IMR-90 (cell line): ENCODE data around the gene ATRN. TPM values are rescaled to one million over a fixed set of nuclear protein-coding genes. Genes with fewer than 3 reads are reported as not detected.

Experiments
- ATAC-seq: fragments of 200-7000 bp; cut with Tn5 transposase; 2 replicates; pipeline ENCODE4 v1.9.1; 2020; ENCODE audit warnings: low read depth, mild to moderate bottlenecking, moderate library complexity
- BruUV-seq: library from RNA; stranded (reverse); fragments of 400-500 nt; replicated peaks from 2 replicates; lab custom pipeline; 2021; lab: Mats Ljungman, UMichigan
- CTCF ChIA-PET: fragments of 300-600 bp; formaldehyde crosslinking; extraction: SDS; loops from one replicate; lab custom pipeline; 2021; ENCODE audit warnings: antibody characterized with exemption; lab: Yijun Ruan, JAX
- POLR2A ChIA-PET: fragments of 300-600 bp; sonication (Branson Sonifier 250); formaldehyde crosslinking; loops from one replicate; lab custom pipeline; 2022; ENCODE audit warnings: antibody characterized with exemption; ENCODE audit not compliant: unreplicated experiment; lab: Charles Lee
- DNase-seq: peaks from one replicate; pipeline ENCODE4 v3.0.0; 2013
- H2AFZ ChIP-seq: replicated peaks from 2 replicates; pipeline ENCODE3; 2013; ENCODE audit warnings: low read length, mild to moderate bottlenecking; ENCODE audit not compliant: poor library complexity
- H2AK5ac ChIP-seq: 2 replicates; pipeline ENCODE4 v1.6.1; 2013; ENCODE audit warnings: low read depth, low read length, inconsistent platforms
- H2AK9ac ChIP-seq: replicated peaks from 2 replicates; pipeline ENCODE3; 2013; ENCODE audit warnings: mild to moderate bottlenecking, low read depth, low read length, moderate library complexity; ENCODE audit not compliant: poor library complexity
- H2BK120ac ChIP-seq: 2 replicates; pipeline ENCODE4 v1.6.1; 2013; ENCODE audit warnings: low read depth, low read length, inconsistent platforms
- H2BK15ac ChIP-seq: 3 replicates; pipeline ENCODE4 v1.6.1; 2013; ENCODE audit warnings: low read depth, low read length, inconsistent platforms
- H2BK20ac ChIP-seq: 2 replicates; pipeline ENCODE4 v1.6.1; 2013; ENCODE audit warnings: low read depth, mild to moderate bottlenecking, inconsistent platforms, low read length, moderate library complexity
- H2BK5ac ChIP-seq: 2 replicates; pipeline ENCODE4 v1.6.1; 2013; ENCODE audit warnings: mild to moderate bottlenecking, low read depth, low read length, inconsistent platforms; ENCODE audit not compliant: poor library complexity, severe bottlenecking
- H3K14ac ChIP-seq: replicated peaks from 2 replicates; pipeline ENCODE4 v1.6.1; 2013; ENCODE audit warnings: low read depth, low read length, inconsistent platforms
- H3K18ac ChIP-seq: 2 replicates; pipeline ENCODE4 v1.6.1; 2013; ENCODE audit warnings: low read depth, low read length, control low read depth
- H3K23ac ChIP-seq: 2 replicates; pipeline ENCODE4 v1.6.1; 2013; ENCODE audit warnings: low read depth, low read length, inconsistent platforms
- H3K27ac ChIP-seq: 2 replicates; pipeline ENCODE4 v1.5.1; 2013; ENCODE audit warnings: mild to moderate bottlenecking, control low read depth, low read length; ENCODE audit not compliant: insufficient read depth
- H3K27me3 ChIP-seq: 2 replicates; pipeline ENCODE4 v1.6.1; 2013; ENCODE audit warnings: low read length; ENCODE audit not compliant: control insufficient read depth, insufficient read depth
- H3K36me3 ChIP-seq: 2 replicates; pipeline ENCODE4 v1.6.1; 2013; ENCODE audit warnings: low read length, mixed read lengths; ENCODE audit not compliant: control insufficient read depth, insufficient read depth
- H3K4ac ChIP-seq: 2 replicates; pipeline ENCODE4 v1.6.1; 2013; ENCODE audit warnings: low read depth, low read length, inconsistent platforms
- H3K4me1 ChIP-seq: 2 replicates; pipeline ENCODE4 v1.6.1; 2013; ENCODE audit warnings: low read length, mixed read lengths; ENCODE audit not compliant: control insufficient read depth, insufficient read depth
- H3K4me2 ChIP-seq: 2 replicates; pipeline ENCODE4 v1.6.1; 2013; ENCODE audit warnings: low read depth, mild to moderate bottlenecking, control low read depth, low read length, moderate library complexity
- H3K4me3 ChIP-seq: 2 replicates; pipeline ENCODE4 v1.5.1; 2013; ENCODE audit warnings: low read depth, mild to moderate bottlenecking, control low read depth, low read length, moderate library complexity; ENCODE audit not compliant: insufficient read depth
- H3K56ac ChIP-seq: 2 replicates; pipeline ENCODE4 v1.6.1; 2013; ENCODE audit warnings: low read length, inconsistent platforms; ENCODE audit not compliant: insufficient read depth; ENCODE audit errors: extremely low read depth
- H3K79me1 ChIP-seq, 2 experiments: 2 replicates each; pipeline ENCODE4 v1.6.1; 2013; ENCODE audit warnings: low read length in 2 of 2, inconsistent platforms in 1 of 2, low read depth in 1 of 2
- H3K9ac ChIP-seq: 2 replicates; pipeline ENCODE4 v1.6.1; 2013; ENCODE audit warnings: low read depth, low read length, control low read depth
- H3K9me1 ChIP-seq: 2 replicates; pipeline ENCODE4 v1.6.1; 2013; ENCODE audit warnings: low read length, inconsistent platforms; ENCODE audit not compliant: insufficient read depth
- H3K9me3 ChIP-seq: 2 replicates; pipeline ENCODE4 v1.6.1; 2013; ENCODE audit warnings: low read length; ENCODE audit not compliant: control insufficient read depth, insufficient read depth
- H4K20me1 ChIP-seq: 2 replicates; pipeline ENCODE4 v1.6.1; 2013; ENCODE audit warnings: low read length, inconsistent platforms; ENCODE audit not compliant: insufficient read depth
- H4K5ac ChIP-seq: 2 replicates; pipeline ENCODE4 v1.6.1; 2013; ENCODE audit warnings: mild to moderate bottlenecking, low read depth, low read length, control low read depth
- H4K8ac ChIP-seq, 2 experiments: 2 replicates each; pipeline ENCODE4 v1.6.1; 2013; ENCODE audit warnings: low read depth in 2 of 2, low read length in 2 of 2, control low read depth in 1 of 2, inconsistent platforms in 1 of 2
- H4K91ac ChIP-seq: 2 replicates; pipeline ENCODE4 v1.6.1; 2013; ENCODE audit warnings: low read depth, low read length, inconsistent platforms; ENCODE audit not compliant: insufficient read depth
- CHD1 ChIP-seq: IDR thresholded peaks from 2 replicates; pipeline ENCODE4 v1.6.1; 2012; ENCODE audit warnings: low read depth, low read length, improper control_type of control experiment
- FOS ChIP-seq: fragments of 150-350 bp; IDR thresholded peaks from 2 replicates; pipeline ENCODE4 v1.6.1; 2016; ENCODE audit warnings: low read depth, low read length
- MAZ ChIP-seq: IDR thresholded peaks from 2 replicates; pipeline ENCODE4 v1.6.1; 2012; ENCODE audit warnings: low read depth, mild to moderate bottlenecking, low read length, improper control_type of control experiment, moderate library complexity, borderline replicate concordance
- MXI1 ChIP-seq: IDR thresholded peaks from 2 replicates; pipeline ENCODE4 v1.6.1; 2012; ENCODE audit warnings: low read depth, mild to moderate bottlenecking, low read length, moderate library complexity, borderline replicate concordance
- NFE2L2 ChIP-seq: fragments of 150-350 bp; IDR thresholded peaks from 2 replicates; pipeline ENCODE4 v1.6.1; 2016; ENCODE audit warnings: low read depth, mild to moderate bottlenecking, low read length
- POLR2A ChIP-seq: IDR thresholded peaks from 2 replicates; pipeline ENCODE4 v1.6.1; 2012; ENCODE audit warnings: mild to moderate bottlenecking, low read depth, low read length
- RAD21 ChIP-seq: IDR thresholded peaks from 2 replicates; pipeline ENCODE4 v1.6.1; 2012; ENCODE audit warnings: low read length, improper control_type of control experiment
- RCOR1 ChIP-seq: IDR thresholded peaks from 2 replicates; pipeline ENCODE4 v1.6.1; 2012; ENCODE audit warnings: mild to moderate bottlenecking, low read length, improper control_type of control experiment; ENCODE audit not compliant: insufficient replicate concordance
- RFX5 ChIP-seq: IDR thresholded peaks from 2 replicates; pipeline ENCODE4 v1.8.0; 2012; ENCODE audit warnings: low read depth, mild to moderate bottlenecking, low read length, moderate library complexity
- SMC3 ChIP-seq: fragments of 150-350 bp; IDR thresholded peaks from 2 replicates; pipeline ENCODE4 v1.6.1; 2016; ENCODE audit warnings: low read depth, mild to moderate bottlenecking, antibody characterized with exemption, low read length, moderate library complexity
- WGBS, 2 experiments: methylation state at CpG; one replicate each; pipeline versions ENCODE4 v1.1.5 to v1.1.7; 2013; ENCODE audit warnings: missing lambda C conversion rate in 2 of 2; ENCODE audit not compliant: insufficient read length in 1 of 2; ENCODE audit errors: extremely low coverage in 2 of 2; 5-methylcytosine and 5-hydroxymethylcytosine counted together
- dilution Hi-C: fragments of 300-500 bp; cut with HindIII; formaldehyde crosslinking; loops from one replicate; pipeline ENCODE4 v1.14.3; 2018; ENCODE audit warnings: low sequenced_read_pairs; ENCODE audit not compliant: unreplicated experiment
- in situ Hi-C: fragments of 300-500 bp; cut with MboI; formaldehyde crosslinking; loops from 3 replicates; pipeline ENCODE4 v1.14.3; 2019; ENCODE audit warnings: low sequenced_read_pairs, inconsistent platforms, mixed read lengths
- intact Hi-C: fragments of 100-400 bp; cut with micrococcal nuclease; formaldehyde crosslinking; loops from 2 replicates; pipeline ENCODE4 v1.10.0; 2022
- polyA plus RNA-seq, 3 experiments: library from polyadenylated mRNA; depleted of rRNA; stranded (reverse); fragments of >200 nt; gene quantifications; 2 replicates each; pipeline ENCODE4 v1.2.3, GENCODE V29; 2012; ENCODE audit warnings: low replicate concordance in 1 of 3
- total RNA-seq: library from RNA; depleted of rRNA; stranded (reverse); fragments of >200 nt; gene quantifications from 2 replicates; pipeline ENCODE4 v1.2.3, GENCODE V29; 2012

Gene ATRN
- total and polyA plus RNA-seq, 2 of the 4 experiments (the other 2 are of a cell fraction), result 32.3 to 46.2 TPM

- 0 out of 2 replicates have a peak, but pooled peaks cover 3% of the 10 kb centered on the region for H3K4me1 ChIP-seq
- no CpG with 5 or more reads among the region's 1 CpG for WGBS, 2 experiments
- H4K20me1 ChIP-seq, result peaks cover 10% of the 10 kb centered on the region; the same call in 1 of the 2 replicates
- no peak overlapping the region for H3K4me2 ChIP-seq
- H3K4ac ChIP-seq, result no peak overlapping the region
- no peak overlapping the region for H2BK20ac ChIP-seq
- no TSS peak for BruUV-seq
- CTCF ChIA-PET, result no interaction called here
- no peak overlapping the region for H2AK5ac ChIP-seq
- peaks cover 22 to 43% of the 10 kb centered on the region in 2 experiments for H3K79me1 ChIP-seq
- TF ChIP-seq MXI1 (no peak), RAD21 (no peak), SMC3 (no peak), POLR2A (no peak), RFX5 (no peak), MAZ (no peak), FOS (no peak), CHD1 (no peak), RCOR1 (no peak), NFE2L2 (no peak)
- H4K5ac ChIP-seq, result no peak overlapping the region
- H3K4me3 ChIP-seq, result no peak overlapping the region
- H4K8ac ChIP-seq, result no peak overlapping the region
- in situ Hi-C loops, result no loop called here
- no peak overlapping the region for H3K56ac ChIP-seq
- POLR2A ChIA-PET, result no interaction called here
- no peak overlapping the region for H4K91ac ChIP-seq
- H3K14ac ChIP-seq, result no peak overlapping the region
- H3K23ac ChIP-seq, result no peak overlapping the region
- H3K27me3 ChIP-seq, result no peaks in the 10 kb centered on the region
- DNase-seq (no peak), ATAC-seq (no peak)
- H2BK120ac ChIP-seq, result no peak overlapping the region
- no peak overlapping the region for H3K9ac ChIP-seq
- peaks cover 5% of the 10 kb centered on the region for H3K9me3 ChIP-seq
- H2AFZ ChIP-seq, result no peak overlapping the region
- H2AK9ac ChIP-seq, result no peak overlapping the region
- dilution Hi-C loops, result no loop called here
- peaks cover 3% of the 10 kb centered on the region; the same call in 1 of the 2 replicates for H3K9me1 ChIP-seq
- intact Hi-C loops, result loop anchor here (10.0 kb wide), 1 partner anchor 48 kb away; no protein-coding TSS in a partner anchor
- no peak overlapping the region for H2BK15ac ChIP-seq
- no peak overlapping the region for H3K18ac ChIP-seq
- peaks cover 3% of the 10 kb centered on the region; the same call in 1 of the 2 replicates for H3K36me3 ChIP-seq
- no peak overlapping the region for H3K27ac ChIP-seq
- H2BK5ac ChIP-seq, result no peak overlapping the region
These were observed 16.0 kb downstream of the ATRN start for GRCh38 chr20:3486850-3487249.
